Measurements from ENCODE around the gene NR3C2. TPM values are rescaled to one million over a fixed set of nuclear protein-coding genes. Genes with fewer than 3 reads are reported as not detected.
A peak's percentile ranks its signal among the peaks of the same experiment; 100 is the strongest.

Gene NR3C2
- polyA plus RNA-seq, 3 donors = 0.09 to 0.27 (median 0.20) TPM

DNA sequence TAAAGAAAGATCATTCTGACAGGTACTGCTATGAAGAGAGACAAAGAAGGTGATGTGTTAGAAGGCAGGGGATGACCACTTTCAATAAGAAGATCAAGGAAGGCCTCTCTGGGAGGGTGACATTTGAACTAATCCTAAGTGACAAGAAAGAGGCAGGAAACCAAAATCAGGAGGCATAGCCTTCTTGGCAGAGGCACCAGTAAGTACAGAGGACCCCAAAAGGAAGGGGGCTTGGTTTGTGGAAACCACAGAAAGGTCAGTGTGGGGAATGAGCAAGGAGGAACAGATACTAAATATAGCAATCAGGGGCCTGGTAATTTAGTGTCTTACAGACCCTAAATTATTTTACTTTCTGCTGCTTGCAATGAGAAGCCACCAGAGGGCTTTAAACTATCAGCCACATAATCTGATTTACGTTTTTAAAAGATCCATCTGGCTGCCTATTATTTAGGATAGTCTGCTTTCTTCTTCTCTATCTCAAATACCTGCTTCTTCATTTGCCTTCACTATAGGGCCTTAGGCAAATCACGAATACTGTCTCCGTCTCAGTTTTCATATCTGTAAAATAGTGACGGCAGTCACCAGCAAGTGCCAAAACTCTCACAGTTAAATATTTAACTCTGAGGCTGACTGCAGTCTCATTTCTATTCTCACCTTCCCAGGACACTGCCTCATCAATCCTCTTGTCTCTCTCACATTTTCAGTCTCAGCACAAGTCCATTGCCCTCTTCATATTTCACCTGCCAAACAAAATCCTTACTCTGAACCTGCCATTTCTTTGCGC is 16.7 kb downstream of the NR3C2 start:
- peaks cover 0 to 4% (median under 1%) of the 10 kb centered on the region in 7 donors for H3K9me3 Mint-ChIP-seq
- Histone ChIP-seq H3K4me2 (replicated peaks; ENCODE audit: extremely low read depth, low read length, poor library complexity, severe bottlenecking) (no peak overlapping the region), H3K4me3 (replicated peaks in 1 of 3; ENCODE audit: low read depth in 2 of 3, low read length in 3 of 3) (no peak overlapping the region), H3K27ac (ENCODE audit: low read depth in 1 of 2, low read length in 2 of 2) (no peak overlapping the region), H3K27me3 (ENCODE audit: control insufficient read depth in 2 of 2, insufficient read depth in 2 of 2, low read length in 2 of 2) (peaks cover 0 to 3% of the 10 kb centered on the region in 2 donors), H3K36me3 (replicated peaks in 1 of 2; ENCODE audit: control insufficient read depth in 1 of 2, insufficient read depth in 2 of 2, low read length in 2 of 2) (no peaks in the 10 kb centered on the region), H3K9ac (ENCODE audit: insufficient read depth, low read length, poor library complexity, severe bottlenecking) (no peak overlapping the region), H3K79me2 (ENCODE audit: insufficient read depth, low read length) (no peaks in the 10 kb centered on the region), H4K20me1 (ENCODE audit: insufficient read depth, low read length) (no peaks in the 10 kb centered on the region), H2AFZ (ENCODE audit: insufficient read depth, low read depth, low read length, poor library complexity, severe bottlenecking) (no peak overlapping the region), H3K9me3 (replicated peaks in 1 of 2; ENCODE audit: control insufficient read depth in 1 of 2, insufficient read depth in 1 of 2, low read length in 2 of 2) (no peaks in the 10 kb centered on the region), H3K4me1 (ENCODE audit: control insufficient read depth in 1 of 2, insufficient read depth in 2 of 2, low read length in 2 of 2) (no peaks in the 10 kb centered on the region)
- H3K4me1 Mint-ChIP-seq = peaks cover 2% of the 10 kb centered on the region
- DNase-seq = no peak
- no peak overlapping the region for H3K27ac Mint-ChIP-seq
- no peaks in the 10 kb centered on the region for H3K36me3 Mint-ChIP-seq
- TF ChIP-seq, protein P1, sequence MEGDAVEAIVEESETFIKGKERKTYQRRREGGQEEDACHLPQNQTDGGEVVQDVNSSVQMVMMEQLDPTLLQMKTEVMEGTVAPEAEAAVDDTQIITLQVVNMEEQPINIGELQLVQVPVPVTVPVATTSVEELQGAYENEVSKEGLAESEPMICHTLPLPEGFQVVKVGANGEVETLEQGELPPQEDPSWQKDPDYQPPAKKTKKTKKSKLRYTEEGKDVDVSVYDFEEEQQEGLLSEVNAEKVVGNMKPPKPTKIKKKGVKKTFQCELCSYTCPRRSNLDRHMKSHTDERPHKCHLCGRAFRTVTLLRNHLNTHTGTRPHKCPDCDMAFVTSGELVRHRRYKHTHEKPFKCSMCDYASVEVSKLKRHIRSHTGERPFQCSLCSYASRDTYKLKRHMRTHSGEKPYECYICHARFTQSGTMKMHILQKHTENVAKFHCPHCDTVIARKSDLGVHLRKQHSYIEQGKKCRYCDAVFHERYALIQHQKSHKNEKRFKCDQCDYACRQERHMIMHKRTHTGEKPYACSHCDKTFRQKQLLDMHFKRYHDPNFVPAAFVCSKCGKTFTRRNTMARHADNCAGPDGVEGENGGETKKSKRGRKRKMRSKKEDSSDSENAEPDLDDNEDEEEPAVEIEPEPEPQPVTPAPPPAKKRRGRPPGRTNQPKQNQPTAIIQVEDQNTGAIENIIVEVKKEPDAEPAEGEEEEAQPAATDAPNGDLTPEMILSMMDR (IDR thresholded peaks at IDR 0.05) = no peak
- intact Hi-C loops (cut with micrococcal nuclease) = loop anchor here in 1 of 2 donors (5.0 kb wide), 1 partner anchor 37 kb away; no protein-coding TSS in a partner anchor
- H3K4me3 Mint-ChIP-seq = no peak overlapping the region
- 88% methylated on average over 4 of the region's 5 CpGs for WGBS (ENCODE audit: insufficient coverage)
- peaks cover 0 to 11% (median 2%) of the 10 kb centered on the region in 3 donors for H3K27me3 Mint-ChIP-seq (ENCODE audit: low read depth in 3 of 3)

GRCh38 chr4:148420397-148420796 is 21.8 kb downstream of the NR3C2 start:
- Mint-ChIP-seq H3K27me3 (ENCODE audit: low read depth in 3 of 3) (peaks cover 0 to 3% (median 0%) of the 10 kb centered on the region in 3 donors), H3K36me3 (no peaks in the 10 kb centered on the region), H3K4me1 (peaks cover 4% of the 10 kb centered on the region), H3K9me3 (peaks cover 0 to 8% (median 1%) of the 10 kb centered on the region in 7 donors), H3K4me3 (no peak overlapping the region), H3K27ac (no peak overlapping the region)
- WGBS (ENCODE audit: insufficient coverage) = no CpG with 5 or more reads among the region's 2 CpGs
- Histone ChIP-seq H3K36me3 (replicated peaks in 1 of 2; ENCODE audit: control insufficient read depth in 1 of 2, insufficient read depth in 2 of 2, low read length in 2 of 2) (no peaks in the 10 kb centered on the region), H3K4me2 (replicated peaks; ENCODE audit: extremely low read depth, low read length, poor library complexity, severe bottlenecking) (no peak overlapping the region), H2AFZ (ENCODE audit: insufficient read depth, low read depth, low read length, poor library complexity, severe bottlenecking) (no peak overlapping the region), H3K27me3 (ENCODE audit: control insufficient read depth in 2 of 2, insufficient read depth in 2 of 2, low read length in 2 of 2) (no peaks in the 10 kb centered on the region), H3K9me3 (replicated peaks in 1 of 2; ENCODE audit: control insufficient read depth in 1 of 2, insufficient read depth in 1 of 2, low read length in 2 of 2) (no peaks in the 10 kb centered on the region), H4K20me1 (ENCODE audit: insufficient read depth, low read length) (no peaks in the 10 kb centered on the region), H3K4me3 (replicated peaks in 1 of 3; ENCODE audit: low read depth in 2 of 3, low read length in 3 of 3) (no peak overlapping the region), H3K4me1 (ENCODE audit: control insufficient read depth in 1 of 2, insufficient read depth in 2 of 2, low read length in 2 of 2) (no peaks in the 10 kb centered on the region), H3K27ac (ENCODE audit: low read depth in 1 of 2, low read length in 2 of 2) (no peak overlapping the region), H3K79me2 (ENCODE audit: insufficient read depth, low read length) (no peaks in the 10 kb centered on the region), H3K9ac (ENCODE audit: insufficient read depth, low read length, poor library complexity, severe bottlenecking) (no peak overlapping the region)
- DNase-seq = peak in 1 of 3 donors; percentile 7
- intact Hi-C loops (cut with micrococcal nuclease) = no loop called here
- TF ChIP-seq, protein P1 (IDR thresholded peaks at IDR 0.05) = no peak
